B cell (primary cell): Measurements from ENCODE around the gene TJAP1. TPM values are rescaled to one million over a fixed set of nuclear protein-coding genes. Genes with fewer than 3 reads are reported as not detected.

Experiments used
- ATAC-seq: fragments of 200-7000 bp; cut with Tn5 transposase; one replicate; pipeline ENCODE4 v1.10.0; 2021; ENCODE audit warnings: low read depth, mild to moderate bottlenecking, moderate number of reproducible peaks, moderate library complexity
- CTCF ChIA-PET: fragments of 350-600 bp; sonication (Branson Sonifier 250); formaldehyde crosslinking; loops from one replicate; lab custom pipeline; 2021; ENCODE audit warnings: antibody characterized with exemption, inconsistent platforms; lab: Charles Lee
- POLR2A ChIA-PET: fragments of 350-600 bp; sonication (Branson Sonifier 250); formaldehyde crosslinking; loops from one replicate; lab custom pipeline; 2021; ENCODE audit warnings: antibody characterized with exemption; lab: Charles Lee
- DNase-seq: peaks from one replicate; pipeline ENCODE4 v3.0.0; 2013
- H2AFZ ChIP-seq: 2 replicates; pipeline ENCODE4 v1.6.1; 2012; ENCODE audit warnings: mild to moderate bottlenecking, low read depth, low read length; ENCODE audit not compliant: insufficient read depth, poor library complexity, severe bottlenecking
- H3K27ac ChIP-seq, 2 donors: 1 replicate in 1 of 2; 2 replicates in 1 of 2; pipeline ENCODE4 v1.5.1; 2012 to 2013; ENCODE audit warnings: low read length in 2 of 2, mild to moderate bottlenecking in 2 of 2, moderate library complexity in 1 of 2
- H3K27me3 ChIP-seq, 4 experiments: fragments of 200-600 bp in 1 of 4; sonication (generic) in 1 of 4; replicated peaks in 1 of 4; 1 replicate in 2 of 4; 2 replicates in 2 of 4; pipeline versions ENCODE4 v1.6.1 to v1.7.0; 2013 to 2016; ENCODE audit warnings: low read length in 3 of 4, mild to moderate bottlenecking in 2 of 4, mixed read lengths in 1 of 4, moderate library complexity in 1 of 4; ENCODE audit not compliant: insufficient read depth in 4 of 4, control insufficient read depth in 3 of 4; ENCODE audit errors: control extremely low read depth in 1 of 4
- H3K36me3 ChIP-seq, 2 experiments: replicated peaks in 1 of 2; 1 replicate in 1 of 2; 2 replicates in 1 of 2; pipeline versions ENCODE4 v1.6.1 to v1.7.1; 2013; ENCODE audit warnings: low read length in 1 of 2; ENCODE audit not compliant: insufficient read depth in 2 of 2, control insufficient read depth in 1 of 2; ENCODE audit errors: control extremely low read depth in 1 of 2, extremely low read depth in 1 of 2
- H3K4me1 ChIP-seq, 2 donors: fragments of 200-600 bp in 1 of 2; sonication (generic) in 1 of 2; 1 replicate in 1 of 2; 2 replicates in 1 of 2; pipeline versions ENCODE4 v1.5.1 to v1.6.1; 2013 to 2017; ENCODE audit warnings: low read length in 2 of 2; ENCODE audit not compliant: control insufficient read depth in 2 of 2, insufficient read depth in 2 of 2
- H3K4me2 ChIP-seq: replicated peaks from 2 replicates; pipeline ENCODE3; 2012; ENCODE audit warnings: mild to moderate bottlenecking, low read depth, low read length; ENCODE audit not compliant: poor library complexity, severe bottlenecking
- H3K4me3 ChIP-seq, 5 experiments: fragments of 200-600 bp in 1 of 5; sonication (generic) in 1 of 5; 1 replicate in 3 of 5; 2 replicates in 2 of 5; pipeline versions ENCODE4 v1.5.1 to v1.7.0; 2011 to 2016; ENCODE audit warnings: low read length in 4 of 5, mild to moderate bottlenecking in 4 of 5, low read depth in 2 of 5, control low read depth in 1 of 5, moderate library complexity in 1 of 5; ENCODE audit not compliant: insufficient read depth in 1 of 5; ENCODE audit errors: control extremely low read depth in 1 of 5, extremely low read depth in 1 of 5
- H3K79me2 ChIP-seq: fragments of 200-600 bp; sonication (generic); one replicate; pipeline ENCODE4 v1.6.0; 2016; ENCODE audit warnings: low read length; ENCODE audit not compliant: control insufficient read depth, insufficient read depth
- H3K9ac ChIP-seq: fragments of 200-600 bp; sonication (generic); 2 replicates; pipeline ENCODE4 v1.6.1; 2017; ENCODE audit warnings: mild to moderate bottlenecking, low read length, moderate library complexity
- H3K9me3 ChIP-seq, 3 donors: one replicate each; pipeline versions ENCODE4 v1.6.1 to v1.7.1; 2013; ENCODE audit warnings: low read length in 2 of 3; ENCODE audit not compliant: control insufficient read depth in 2 of 3, insufficient read depth in 1 of 3; ENCODE audit errors: control extremely low read depth in 1 of 3
- H4K20me1 ChIP-seq: 2 replicates; pipeline ENCODE4 v1.6.0; 2012; ENCODE audit warnings: mild to moderate bottlenecking, low read length; ENCODE audit not compliant: insufficient read depth, control insufficient read depth, poor library complexity, severe bottlenecking
- H3K27ac Mint-ChIP-seq: one replicate; pipeline ENCODE4 v1.8.0; 2021; ENCODE audit warnings: mixed read lengths
- H3K27me3 Mint-ChIP-seq: one replicate; pipeline ENCODE4 v1.8.0; 2021; ENCODE audit warnings: mixed read lengths
- H3K4me1 Mint-ChIP-seq: one replicate; pipeline ENCODE4 v1.8.0; 2021; ENCODE audit warnings: mixed read lengths
- H3K4me3 Mint-ChIP-seq: one replicate; pipeline ENCODE4 v1.8.0; 2021; ENCODE audit warnings: mixed read lengths
- H3K9me3 Mint-ChIP-seq: one replicate; pipeline ENCODE4 v1.8.0; 2022; ENCODE audit warnings: mixed read lengths; ENCODE audit not compliant: insufficient read depth
- EZH2 ChIP-seq: IDR thresholded peaks from 2 replicates; pipeline ENCODE4 v1.6.1; 2012; ENCODE audit warnings: borderline replicate concordance, low read depth, mild to moderate bottlenecking, moderate library complexity, low read length; ENCODE audit not compliant: insufficient read depth, poor library complexity, severe bottlenecking
- WGBS: methylation state at CpG from one replicate; pipeline ENCODE4 v1.1.5; 2013; ENCODE audit warnings: missing lambda C conversion rate; ENCODE audit not compliant: insufficient coverage; 5-methylcytosine and 5-hydroxymethylcytosine counted together
- intact Hi-C: fragments of 100-400 bp; cut with micrococcal nuclease; formaldehyde crosslinking; loops from one replicate; pipeline ENCODE4 v1.10.0; 2022
- polyA plus RNA-seq: library from polyadenylated mRNA; depleted of rRNA; stranded (reverse); fragments of >200 nt; gene quantifications from 2 replicates; pipeline ENCODE4 v1.2.3, GENCODE V29; 2012
- total RNA-seq, 2 donors: library from RNA; stranded (reverse); fragments of 120-200 nt in 1 of 2; gene quantifications; 1 replicate in 1 of 2; 2 replicates in 1 of 2; pipeline versions ENCODE4 v1.2.3 to v1.2.4, GENCODE V29; 2013 to 2022
- TF ChIP-seq, protein P1 (sequence below): fragments of 200-600 bp; IDR thresholded peaks from one replicate; pipeline ENCODE4 v1.8.0; 2022; ENCODE audit warnings: antibody characterized with exemption, mild to moderate bottlenecking

Gene TJAP1
- total and polyA plus RNA-seq, 2 donors (not counting 1 experiment from before 2014, with no cell fraction given) = 59.1 to 70.7 TPM

DNA sequence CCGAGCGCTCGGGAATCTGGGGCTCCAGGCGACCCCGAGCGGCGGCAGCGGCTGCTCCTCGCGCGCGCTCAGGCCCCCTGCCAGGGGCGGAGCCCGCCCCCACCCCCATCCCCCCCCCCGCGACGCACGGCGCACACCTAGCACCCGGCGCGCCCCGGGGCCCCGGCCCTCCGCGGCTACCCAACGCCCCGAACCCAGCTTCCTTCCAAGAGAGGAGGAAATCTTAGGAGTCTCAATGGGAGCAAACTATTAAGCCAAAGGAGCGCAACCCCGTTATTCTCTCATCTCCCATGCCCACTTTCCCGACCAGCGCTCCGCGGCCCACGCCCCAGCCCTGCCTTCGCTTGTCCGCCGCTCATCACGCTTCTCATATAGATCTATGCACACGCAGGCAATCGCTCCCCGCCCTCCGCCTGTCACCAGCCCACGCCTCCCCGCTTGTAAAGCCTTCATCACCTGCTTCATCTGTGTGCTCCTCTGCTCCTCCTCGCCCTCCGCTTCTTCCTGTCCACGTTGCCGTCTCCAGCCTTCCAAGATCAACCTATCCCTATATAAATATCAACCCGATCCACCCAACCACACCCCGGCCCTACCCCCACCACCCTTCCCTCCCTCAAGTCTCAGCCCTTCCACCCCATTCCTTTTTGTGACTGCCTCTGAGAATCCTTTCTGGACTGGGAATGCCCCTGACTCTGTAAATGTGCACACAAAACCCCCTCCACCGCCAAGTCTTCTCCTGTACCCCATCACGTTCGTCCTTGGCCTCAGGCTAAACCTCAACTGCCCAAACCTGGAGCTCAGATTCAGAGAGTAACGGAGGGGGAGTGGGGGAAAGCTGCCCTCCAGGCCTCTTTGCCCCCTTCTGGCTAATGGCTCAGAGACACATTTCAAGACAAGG, 21.6 kb upstream of the TJAP1 start, which contains the start of gene DLK2:
DLK2 (minus strand) TSS at position 18 of the 898 bp plus-strand sequence. CDS start 723 bp downstream, outside the sequence.
- no peaks in the 10 kb centered on the region for H3K79me2 ChIP-seq
- peak; percentile 59 for ATAC-seq
- Mint-ChIP-seq H3K4me1 (peaks cover 14% of the 10 kb centered on the region), H3K27me3 (peaks cover 3% of the 10 kb centered on the region), H3K27ac (peak within 1 kb of the TSS; percentile 63), H3K4me3 (peak within 1 kb of the TSS; percentile 90), H3K9me3 (no peaks in the 10 kb centered on the region)
- POLR2A ChIA-PET = interaction anchor here (0.6 to 1.0 kb wide), 6 partner anchors 14 to 633 kb away, joined by 3 to 5 read pairs (median 4); partner anchors contain the start of genes POLH and XPO5
- CTCF ChIA-PET = interaction anchor here (0.6 to 3.6 kb wide), 6 partner anchors 10 to 1361 kb away, joined by 3 to 43 read pairs (median 4); partner anchors contain the start of gene TJAP1
- peaks cover 0 to 5% of the 10 kb centered on the region in 2 experiments for H3K36me3 ChIP-seq
- DNase-seq = peak; percentile 66
- H3K4me3 ChIP-seq = peak within 1 kb of the TSS; percentile 18 to 67 (median 61)
- peak within 1 kb of the TSS; percentile 77 for H2AFZ ChIP-seq
- peaks cover 0 to 2% (median 0%) of the 10 kb centered on the region in 3 donors for H3K9me3 ChIP-seq
- H3K4me1 ChIP-seq = peaks cover 7 to 12% of the 10 kb centered on the region in 2 donors
- H3K9ac ChIP-seq = peak within 1 kb of the TSS; percentile 66
- TF ChIP-seq, protein P1, sequence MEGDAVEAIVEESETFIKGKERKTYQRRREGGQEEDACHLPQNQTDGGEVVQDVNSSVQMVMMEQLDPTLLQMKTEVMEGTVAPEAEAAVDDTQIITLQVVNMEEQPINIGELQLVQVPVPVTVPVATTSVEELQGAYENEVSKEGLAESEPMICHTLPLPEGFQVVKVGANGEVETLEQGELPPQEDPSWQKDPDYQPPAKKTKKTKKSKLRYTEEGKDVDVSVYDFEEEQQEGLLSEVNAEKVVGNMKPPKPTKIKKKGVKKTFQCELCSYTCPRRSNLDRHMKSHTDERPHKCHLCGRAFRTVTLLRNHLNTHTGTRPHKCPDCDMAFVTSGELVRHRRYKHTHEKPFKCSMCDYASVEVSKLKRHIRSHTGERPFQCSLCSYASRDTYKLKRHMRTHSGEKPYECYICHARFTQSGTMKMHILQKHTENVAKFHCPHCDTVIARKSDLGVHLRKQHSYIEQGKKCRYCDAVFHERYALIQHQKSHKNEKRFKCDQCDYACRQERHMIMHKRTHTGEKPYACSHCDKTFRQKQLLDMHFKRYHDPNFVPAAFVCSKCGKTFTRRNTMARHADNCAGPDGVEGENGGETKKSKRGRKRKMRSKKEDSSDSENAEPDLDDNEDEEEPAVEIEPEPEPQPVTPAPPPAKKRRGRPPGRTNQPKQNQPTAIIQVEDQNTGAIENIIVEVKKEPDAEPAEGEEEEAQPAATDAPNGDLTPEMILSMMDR = no peak
- TF ChIP-seq EZH2 = no peak
- H3K4me2 ChIP-seq = peak within 1 kb of the TSS; percentile 96
- WGBS = 4% methylated on average over 30 of the region's 55 CpGs
- no peak within 1 kb of the TSS for H3K27ac ChIP-seq
- peaks cover 0 to 4% (median 2%) of the 10 kb centered on the region in 4 experiments for H3K27me3 ChIP-seq
- intact Hi-C loops = loop anchor here (1.0 to 5.0 kb wide), 3 partner anchors 21 to 188 kb away; partner anchors contain the start of genes ABCC10 and TJAP1
- H4K20me1 ChIP-seq = no peaks in the 10 kb centered on the region
